ENCODE data around the gene NUDT14.

NUDT14 gene

DNA sequence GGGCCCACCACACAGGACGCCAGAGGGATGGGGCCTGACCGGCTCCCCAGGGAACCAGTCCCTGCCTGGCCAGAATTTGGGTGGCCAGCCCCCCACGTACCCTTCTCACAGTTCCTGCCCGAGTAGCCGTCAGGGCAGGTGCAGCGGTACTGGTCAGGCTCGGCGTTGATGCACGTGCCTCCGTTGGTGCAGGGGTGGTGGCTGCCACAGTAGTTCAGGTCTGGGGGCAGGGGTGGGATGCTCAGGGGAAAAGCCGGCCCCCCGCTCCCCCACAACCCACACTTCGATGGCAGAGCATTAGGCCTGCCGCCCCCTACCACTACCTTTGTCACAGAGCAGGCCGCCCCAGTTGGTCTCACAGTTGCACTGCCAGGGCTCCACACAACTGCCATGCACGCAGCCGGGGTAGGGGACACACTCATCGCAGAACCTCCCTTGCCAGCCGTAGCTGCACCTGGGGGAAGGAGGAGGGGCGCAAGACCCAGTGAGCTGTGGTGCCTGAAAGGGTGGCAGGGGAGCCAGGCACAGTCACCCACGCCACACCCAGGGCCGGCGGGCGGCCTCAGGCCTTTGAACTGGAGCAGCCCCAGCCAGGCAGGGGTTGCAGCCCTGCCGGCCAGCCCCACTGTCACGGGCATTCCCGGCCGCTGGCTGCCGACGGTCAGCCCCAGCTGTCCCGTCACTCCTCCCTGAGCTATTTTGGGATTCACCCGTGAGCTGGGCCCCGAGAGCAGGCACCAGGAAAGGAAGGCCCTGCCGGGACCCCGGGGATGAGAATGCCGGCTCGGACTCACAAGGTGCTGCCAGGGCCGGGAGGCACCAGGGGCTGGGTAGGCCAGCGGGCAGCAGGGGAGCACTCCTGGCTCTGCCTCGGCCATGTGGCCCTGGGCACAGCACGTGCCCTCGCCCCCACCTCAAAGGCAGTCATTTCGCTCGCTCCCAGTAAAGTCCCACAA is 29.0 kb downstream of the NUDT14 start:
- TF ChIP-seq FOXP2 (optimal IDR thresholded peaks at IDR 0.05; ENCODE audit: borderline replicate concordance, extremely low read depth, extremely low read length, insufficient read depth) = no peak
- TF ChIP-seq REST (IDR thresholded peaks at IDR 0.05; ENCODE audit: insufficient read depth in 1 of 2, low read depth in 2 of 2, low read length in 2 of 2) = no peak
- no peak for TF ChIP-seq SIN3A (IDR thresholded peaks at IDR 0.05; ENCODE audit: borderline replicate concordance, insufficient read depth, low read length)
- TF ChIP-seq TAF1 (IDR thresholded peaks at IDR 0.05; ENCODE audit: borderline replicate concordance, insufficient read depth, low read length) = no peak
- no peak for TF ChIP-seq POLR2AphosphoS5 (IDR thresholded peaks at IDR 0.05; ENCODE audit: low read depth, low read length)

GRCh38 chr14:105151084-105151837 is 29.9 kb downstream of the NUDT14 start:
- no peak for TF ChIP-seq TAF1 (IDR thresholded peaks at IDR 0.05; ENCODE audit: borderline replicate concordance, insufficient read depth, low read length)
- TF ChIP-seq REST (IDR thresholded peaks at IDR 0.05; ENCODE audit: insufficient read depth in 1 of 2, low read depth in 2 of 2, low read length in 2 of 2) = no peak
- no peak for TF ChIP-seq POLR2AphosphoS5 (IDR thresholded peaks at IDR 0.05; ENCODE audit: low read depth, low read length)
- no peak for TF ChIP-seq FOXP2 (optimal IDR thresholded peaks at IDR 0.05; ENCODE audit: borderline replicate concordance, extremely low read depth, extremely low read length, insufficient read depth)
- TF ChIP-seq SIN3A (IDR thresholded peaks at IDR 0.05; ENCODE audit: borderline replicate concordance, insufficient read depth, low read length) = no peak

GRCh38 chr14:105150368-105151083 is 30.6 kb downstream of the NUDT14 start:
- no peak for TF ChIP-seq POLR2AphosphoS5 (IDR thresholded peaks at IDR 0.05; ENCODE audit: low read depth, low read length)

- TF ChIP-seq POLR2AphosphoS5 (IDR thresholded peaks at IDR 0.05; ENCODE audit: low read depth, low read length) (no peak), REST (IDR thresholded peaks at IDR 0.05; ENCODE audit: insufficient read depth in 1 of 2, low read depth in 2 of 2, low read length in 2 of 2) (no peak), TAF1 (IDR thresholded peaks at IDR 0.05; ENCODE audit: borderline replicate concordance, insufficient read depth, low read length) (no peak), SIN3A (IDR thresholded peaks at IDR 0.05; ENCODE audit: borderline replicate concordance, insufficient read depth, low read length) (no peak), FOXP2 (optimal IDR thresholded peaks at IDR 0.05; ENCODE audit: borderline replicate concordance, extremely low read depth, extremely low read length, insufficient read depth) (no peak)
Observed at GRCh38 chr14:105150026-105150367, 31.1 kb downstream of the NUDT14 start.

- TF ChIP-seq FOXP2 (optimal IDR thresholded peaks at IDR 0.05; ENCODE audit: borderline replicate concordance, extremely low read depth, extremely low read length, insufficient read depth) (no peak), POLR2AphosphoS5 (IDR thresholded peaks at IDR 0.05; ENCODE audit: low read depth, low read length) (no peak), REST (IDR thresholded peaks at IDR 0.05; ENCODE audit: insufficient read depth in 1 of 2, low read depth in 2 of 2, low read length in 2 of 2) (no peak), TAF1 (IDR thresholded peaks at IDR 0.05; ENCODE audit: borderline replicate concordance, insufficient read depth, low read length) (no peak), SIN3A (IDR thresholded peaks at IDR 0.05; ENCODE audit: borderline replicate concordance, insufficient read depth, low read length) (no peak)
Observed at GRCh38 chr14:105149146-105149781, 31.8 kb downstream of the NUDT14 start.

Data from PFSK-1 (cell line).